ENCODE results near the gene MDN1.

MDN1 gene

DNA sequence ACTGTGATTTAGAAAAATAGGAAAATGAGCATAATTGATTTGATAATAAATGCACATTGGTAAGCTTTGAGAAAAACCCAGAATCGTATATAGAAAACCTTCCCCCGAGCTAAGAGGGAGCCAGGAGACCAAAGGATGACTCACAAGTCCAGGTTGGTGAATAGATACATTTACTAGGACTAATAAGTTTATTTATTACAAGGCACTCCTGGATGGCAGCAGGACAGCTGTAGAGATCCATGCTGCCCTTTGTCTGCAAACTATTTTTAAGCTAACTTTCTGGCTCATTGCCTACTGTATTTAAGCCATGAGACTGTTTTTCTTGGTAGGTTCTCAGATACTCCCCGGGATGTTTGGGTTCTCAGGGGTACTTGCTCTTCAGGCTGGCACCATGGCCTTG, 23.5 kb upstream of the MDN1 start:
- TF ChIP-seq, protein P1, sequence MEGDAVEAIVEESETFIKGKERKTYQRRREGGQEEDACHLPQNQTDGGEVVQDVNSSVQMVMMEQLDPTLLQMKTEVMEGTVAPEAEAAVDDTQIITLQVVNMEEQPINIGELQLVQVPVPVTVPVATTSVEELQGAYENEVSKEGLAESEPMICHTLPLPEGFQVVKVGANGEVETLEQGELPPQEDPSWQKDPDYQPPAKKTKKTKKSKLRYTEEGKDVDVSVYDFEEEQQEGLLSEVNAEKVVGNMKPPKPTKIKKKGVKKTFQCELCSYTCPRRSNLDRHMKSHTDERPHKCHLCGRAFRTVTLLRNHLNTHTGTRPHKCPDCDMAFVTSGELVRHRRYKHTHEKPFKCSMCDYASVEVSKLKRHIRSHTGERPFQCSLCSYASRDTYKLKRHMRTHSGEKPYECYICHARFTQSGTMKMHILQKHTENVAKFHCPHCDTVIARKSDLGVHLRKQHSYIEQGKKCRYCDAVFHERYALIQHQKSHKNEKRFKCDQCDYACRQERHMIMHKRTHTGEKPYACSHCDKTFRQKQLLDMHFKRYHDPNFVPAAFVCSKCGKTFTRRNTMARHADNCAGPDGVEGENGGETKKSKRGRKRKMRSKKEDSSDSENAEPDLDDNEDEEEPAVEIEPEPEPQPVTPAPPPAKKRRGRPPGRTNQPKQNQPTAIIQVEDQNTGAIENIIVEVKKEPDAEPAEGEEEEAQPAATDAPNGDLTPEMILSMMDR (IDR thresholded peaks at IDR 0.05): no peak

DNA sequence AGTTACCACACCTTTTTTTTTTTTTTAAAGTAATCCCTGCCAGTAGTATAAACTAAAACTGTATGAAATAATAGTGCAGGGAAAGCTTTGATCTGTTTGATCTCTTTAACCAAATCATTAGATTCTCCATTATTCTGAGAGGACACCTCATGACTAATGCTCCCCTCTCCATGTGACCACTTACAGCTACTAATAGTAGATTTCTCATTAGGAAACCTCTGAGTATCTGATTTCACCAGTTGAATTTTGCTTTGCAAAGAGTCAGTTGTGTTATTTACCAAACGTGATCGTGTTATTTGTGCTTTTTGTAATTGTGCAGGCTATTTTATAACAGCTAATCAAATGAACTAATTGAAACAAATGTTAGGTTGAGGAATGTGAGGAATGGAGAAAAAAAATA, 22.6 kb upstream of the MDN1 start:
- TF ChIP-seq, protein P1 (IDR thresholded peaks at IDR 0.05): no peak

GRCh38 chr6:89840538-89840937, 20.9 kb upstream of the MDN1 start:
- TF ChIP-seq, protein P1 (IDR thresholded peaks at IDR 0.05): no peak

DNA sequence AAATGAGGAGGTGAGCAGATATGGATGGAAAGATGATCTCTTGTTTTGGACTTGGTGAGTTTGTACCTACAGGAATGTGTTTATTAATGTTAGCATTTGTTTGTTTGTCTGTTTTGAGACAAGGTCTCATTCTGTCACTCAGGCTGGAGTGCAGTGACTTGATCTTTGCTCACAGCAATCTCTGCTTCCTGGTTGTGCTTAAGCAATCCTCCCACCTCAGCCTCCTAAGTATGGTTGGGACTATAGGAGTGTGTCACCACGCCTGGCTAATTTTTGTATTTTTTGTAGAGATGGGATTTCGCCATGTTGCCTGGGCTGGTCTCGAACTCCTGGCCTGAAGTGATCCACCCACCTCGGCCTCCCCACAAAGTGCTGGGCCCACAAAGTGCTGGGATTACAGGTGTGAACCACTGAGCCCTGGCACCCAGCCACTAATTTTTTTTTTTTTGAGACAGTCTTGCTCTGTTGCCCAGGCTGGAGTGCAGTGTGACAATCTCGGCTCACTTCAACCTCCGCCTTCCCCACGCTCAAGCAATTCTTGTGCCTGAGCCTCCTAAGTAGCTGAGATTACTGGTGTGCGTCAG, 17.1 kb upstream of the MDN1 start:
- TF ChIP-seq, protein P1 (IDR thresholded peaks at IDR 0.05): no peak

DNA sequence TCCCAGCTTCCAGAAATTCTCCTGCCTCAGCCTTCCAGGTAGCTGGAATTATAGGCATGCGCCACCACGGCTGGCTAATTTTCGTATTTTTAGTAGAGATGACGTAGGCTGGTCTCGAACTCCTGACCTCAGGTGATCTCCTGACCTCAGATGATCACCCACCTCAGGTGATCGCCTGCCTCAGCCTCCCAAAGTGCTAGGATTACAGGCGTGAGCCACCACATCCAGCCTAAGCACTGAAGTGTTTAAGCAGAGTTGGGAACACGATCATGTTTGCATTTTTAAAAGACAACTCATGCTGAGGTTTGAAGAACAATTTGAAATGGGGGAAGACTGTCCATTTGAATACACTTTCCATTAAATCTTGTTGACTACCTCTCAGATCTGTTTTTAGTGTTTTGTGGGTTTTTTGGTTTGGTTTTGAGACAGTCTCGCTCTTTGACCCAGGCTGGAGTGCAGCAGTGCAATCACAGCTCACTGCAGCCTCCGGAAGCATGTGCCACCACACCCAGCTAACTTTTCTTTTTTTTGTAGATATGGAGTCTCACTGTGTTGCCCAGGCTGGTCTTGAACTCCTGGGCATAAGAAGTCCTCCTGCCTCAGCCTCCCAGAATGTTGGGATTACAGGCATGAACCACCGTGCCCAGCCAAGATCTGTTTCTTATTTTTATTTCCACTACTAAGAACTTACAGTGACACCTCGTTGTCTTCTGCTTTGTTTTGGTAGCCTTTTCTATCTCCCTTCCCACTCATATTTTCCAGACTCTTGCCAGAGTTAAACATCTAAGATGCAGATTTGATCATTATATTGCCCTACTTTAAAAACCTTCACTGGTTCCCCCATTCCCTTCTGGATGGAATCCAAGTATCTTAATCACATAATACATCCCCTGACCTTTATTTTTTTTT, 15.5 kb upstream of the MDN1 start:
- TF ChIP-seq, protein P1 (IDR thresholded peaks at IDR 0.05): no peak

DNA sequence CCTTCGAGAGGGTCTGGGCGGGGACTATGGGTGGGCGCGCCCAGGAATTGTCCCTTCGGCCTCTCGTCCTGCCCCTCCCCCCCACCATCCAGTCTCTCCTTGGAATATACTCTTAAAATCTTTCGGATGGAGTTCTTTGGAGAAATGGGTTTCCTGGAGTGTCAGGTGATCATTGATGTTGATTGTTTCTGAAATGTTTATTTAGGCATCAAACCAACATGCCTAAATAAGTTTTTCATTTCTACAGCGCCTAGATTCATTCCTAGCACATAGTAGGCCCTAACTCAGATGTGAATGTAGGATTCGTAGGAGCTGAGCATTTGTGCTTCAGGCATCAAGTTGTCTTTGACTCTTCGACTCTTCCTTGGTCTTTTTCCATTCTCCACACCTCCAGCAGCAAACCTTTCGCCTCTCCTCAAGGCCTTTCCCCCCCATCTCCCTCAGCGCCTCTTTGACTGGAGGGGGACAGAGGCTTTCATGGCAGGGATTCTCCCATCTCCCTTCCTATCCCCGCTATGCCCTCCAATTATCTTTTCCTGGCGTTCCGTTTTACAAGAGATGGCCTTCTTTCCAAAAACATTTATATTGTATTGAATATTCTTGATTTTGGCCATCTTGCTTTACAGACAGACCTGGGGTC, 10.7 kb upstream of the MDN1 start:
- TF ChIP-seq, protein P1 (IDR thresholded peaks at IDR 0.05): no peak

DNA sequence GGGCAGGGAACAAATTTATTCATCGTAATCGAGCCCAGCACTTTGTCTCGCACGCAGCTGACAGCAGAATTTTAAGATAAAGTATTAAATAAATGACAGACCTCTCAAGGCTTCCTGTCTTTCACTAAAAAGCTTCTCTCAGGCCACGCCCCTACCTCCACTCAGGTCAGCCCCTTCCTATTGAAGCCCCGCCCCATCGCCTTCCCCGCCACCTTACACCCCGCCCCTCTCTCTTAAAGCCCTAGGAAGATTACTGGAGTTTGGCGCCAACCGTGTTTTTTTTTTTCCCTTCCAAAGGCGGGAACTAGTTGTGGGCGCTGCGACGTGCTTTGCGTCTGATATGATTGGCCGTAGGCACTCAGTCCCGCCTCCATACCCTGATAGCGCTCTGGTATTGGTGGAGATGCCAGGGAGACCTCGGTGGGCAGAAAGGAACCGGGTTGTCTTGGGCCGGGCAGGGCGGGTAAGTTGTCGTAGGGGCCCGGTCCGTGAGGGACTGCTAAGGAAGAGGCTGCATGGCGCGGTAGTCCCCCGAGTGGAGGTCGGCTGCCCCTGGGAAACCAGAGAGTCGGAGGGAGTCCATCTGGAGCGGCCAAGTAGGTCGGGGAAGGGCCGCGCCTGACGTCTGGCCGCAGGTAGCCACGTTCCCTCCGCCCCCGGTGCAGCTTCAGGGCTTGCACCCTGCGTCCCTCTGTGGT, 10.0 kb upstream of the MDN1 start, which contains the start of gene CASP8AP2:
CASP8AP2 (plus strand) TSS at position 409 of the 698 bp plus-strand sequence.
- TF ChIP-seq, protein P1 (IDR thresholded peaks at IDR 0.05): no peak
